Ishikawa (cell line): ENCODE data around the gene TMEM178B.

Experiments used
- EGR1 ChIP-seq: IDR thresholded peaks from 2 replicates; pipeline ENCODE4 v1.6.1; 2012
- EP300 ChIP-seq: IDR thresholded peaks from 2 replicates; pipeline ENCODE4 v1.6.1; 2012; ENCODE audit warnings: borderline replicate concordance
- FOXM1 ChIP-seq: IDR thresholded peaks from 2 replicates; pipeline ENCODE4 v1.6.1; 2012; ENCODE audit warnings: low read depth, borderline replicate concordance
- MAX ChIP-seq: IDR thresholded peaks from 2 replicates; pipeline ENCODE4 v1.6.1; 2012
- NFIC ChIP-seq: IDR thresholded peaks from 2 replicates; pipeline ENCODE4 v1.6.1; 2012
- RAD21 ChIP-seq: IDR thresholded peaks from 2 replicates; pipeline ENCODE4 v1.6.1; 2012; ENCODE audit warnings: low read depth
- REST ChIP-seq: IDR thresholded peaks from 2 replicates; pipeline ENCODE4 v1.6.1; 2012; ENCODE audit warnings: low read depth, mild to moderate bottlenecking
- USF1 ChIP-seq: IDR thresholded peaks from 2 replicates; pipeline ENCODE4 v1.6.1; 2012
- YY1 ChIP-seq: IDR thresholded peaks from 2 replicates; pipeline ENCODE4 v1.6.1; 2012; ENCODE audit warnings: low read depth
- ZBTB7A ChIP-seq: IDR thresholded peaks from 2 replicates; pipeline ENCODE4 v1.6.1; 2012; ENCODE audit warnings: low read depth

- TF ChIP-seq MAX (no peak), EP300 (no peak), FOXM1 (no peak), USF1 (no peak), REST (no peak), ZBTB7A (no peak), RAD21 (no peak), NFIC (no peak), EGR1 (no peak), YY1 (no peak)
Observed at GRCh38 chr7:141142058-141142457, 68.2 kb downstream of the TMEM178B start.
